GM18873 (cell line): ENCODE measurements around the gene LRBA.
A peak's percentile ranks its signal among the peaks of the same experiment; 100 is the strongest.
"Not testable (repeated sequence)": the region's sequence is repeated elsewhere in the genome, so short reads cannot be mapped to it uniquely, and the experiment has no call there.

ENCODE experiments used
- ATAC-seq: cut with Tn5 transposase; IDR thresholded peaks from one replicate; pipeline ENCODE4 v1.9.1; 2021; ENCODE audit warnings: mild to moderate bottlenecking, moderate library complexity, moderate number of reproducible peaks; ENCODE audit not compliant: unreplicated experiment, low FRiP score

Gene LRBA

GRCh38 chr4:151014521-151015458 is at the start of gene LRBA:
LRBA (minus strand) TSS chr4:151015284; CDS start chr4:151014642, 642 bp downstream.
- peak; percentile 44 for ATAC-seq

GRCh38 chr4:151063143-151063542 is 48.1 kb upstream of the LRBA start:
- ATAC-seq = not testable (repeated sequence)

- ATAC-seq = no peak
Measured at GRCh38 chr4:151055539-151055938, 40.5 kb upstream of the LRBA start.

- ATAC-seq = no peak
Measured at GRCh38 chr4:151052785-151053184, 37.7 kb upstream of the LRBA start.

- no peak for ATAC-seq
Measured at GRCh38 chr4:151049430-151049884, 34.4 kb upstream of the LRBA start.

GRCh38 chr4:151048913-151049312 is 33.8 kb upstream of the LRBA start:
- no peak for ATAC-seq

- no peak for ATAC-seq
Measured at GRCh38 chr4:151046609-151047008, 31.5 kb upstream of the LRBA start.

GRCh38 chr4:151045907-151046306 is 30.8 kb upstream of the LRBA start:
- ATAC-seq = no peak

GRCh38 chr4:151043803-151044515 is 28.9 kb upstream of the LRBA start:
- no peak for ATAC-seq

- ATAC-seq = no peak
Measured at GRCh38 chr4:151039733-151040132, 24.6 kb upstream of the LRBA start.

GRCh38 chr4:151038452-151039157 is 23.5 kb upstream of the LRBA start:
- ATAC-seq = no peak

GRCh38 chr4:151035911-151036310 is 20.8 kb upstream of the LRBA start:
- no peak for ATAC-seq

GRCh38 chr4:151035328-151035727 is 20.2 kb upstream of the LRBA start:
- no peak for ATAC-seq

- ATAC-seq = no peak
Measured at GRCh38 chr4:151034829-151035228, 19.7 kb upstream of the LRBA start.

GRCh38 chr4:151031831-151032605 is 16.9 kb upstream of the LRBA start:
- no peak for ATAC-seq

GRCh38 chr4:151029537-151029936 is 14.5 kb upstream of the LRBA start:
- ATAC-seq = no peak

- ATAC-seq = not testable (repeated sequence)
Measured at GRCh38 chr4:151029006-151029405, 13.9 kb upstream of the LRBA start.

- ATAC-seq = no peak
Measured at GRCh38 chr4:151025759-151026158, 10.7 kb upstream of the LRBA start.

GRCh38 chr4:151022586-151022985 is 7.5 kb upstream of the LRBA start:
- no peak for ATAC-seq
